ENCODE results near the gene RALGPS1. TPM values are rescaled to one million over a fixed set of nuclear protein-coding genes. Genes with fewer than 3 reads are reported as not detected.

RALGPS1 gene
- total RNA-seq, 1 experiment from 2014 or later, result 2.2 TPM

GRCh38 chr9:127021664-127022363 is 107.2 kb downstream of the RALGPS1 start:
- peak; percentile 85 for DNase-seq (ENCODE audit: low spot score)

- DNase-seq (ENCODE audit: low spot score), result no peak
These were observed 108.5 kb downstream of the RALGPS1 start for GRCh38 chr9:127022913-127023660.

GRCh38 chr9:127025042-127025441 is 110.5 kb downstream of the RALGPS1 start:
- DNase-seq (ENCODE audit: low spot score), result no peak

GRCh38 chr9:127027694-127028093 is 113.1 kb downstream of the RALGPS1 start:
- no peak for DNase-seq (ENCODE audit: low spot score)

GRCh38 chr9:127029548-127029947 is 115.0 kb downstream of the RALGPS1 start:
- no peak for DNase-seq (ENCODE audit: low spot score)

- no peak for DNase-seq (ENCODE audit: low spot score)
These were observed 116.5 kb downstream of the RALGPS1 start for GRCh38 chr9:127030814-127031740.

- no peak for DNase-seq (ENCODE audit: low spot score)
These were observed 117.7 kb downstream of the RALGPS1 start for GRCh38 chr9:127032256-127032655.

GRCh38 chr9:127033061-127033460 is 118.5 kb downstream of the RALGPS1 start:
- no peak for DNase-seq (ENCODE audit: low spot score)

GRCh38 chr9:127033789-127034188 is 119.2 kb downstream of the RALGPS1 start:
- DNase-seq (ENCODE audit: low spot score), result peak; percentile 20

- DNase-seq (ENCODE audit: low spot score), result no peak
These were observed 120.1 kb downstream of the RALGPS1 start for GRCh38 chr9:127034691-127035090.

GRCh38 chr9:127035423-127035822 is 120.8 kb downstream of the RALGPS1 start:
- DNase-seq (ENCODE audit: low spot score), result no peak

- DNase-seq (ENCODE audit: low spot score), result no peak
These were observed 121.4 kb downstream of the RALGPS1 start for GRCh38 chr9:127035948-127036347.

GRCh38 chr9:127036437-127036836 is 121.9 kb downstream of the RALGPS1 start:
- no peak for DNase-seq (ENCODE audit: low spot score)

- DNase-seq (ENCODE audit: low spot score), result no peak
These were observed 123.9 kb downstream of the RALGPS1 start for GRCh38 chr9:127038531-127038930.

GRCh38 chr9:127039492-127039891 is 124.9 kb downstream of the RALGPS1 start:
- DNase-seq (ENCODE audit: low spot score), result no peak

GRCh38 chr9:127045148-127045547 is 130.6 kb downstream of the RALGPS1 start:
- no peak for DNase-seq (ENCODE audit: low spot score)

GRCh38 chr9:127047971-127048370 is 133.4 kb downstream of the RALGPS1 start:
- DNase-seq (ENCODE audit: low spot score), result no peak

GRCh38 chr9:127049044-127049443 is 134.5 kb downstream of the RALGPS1 start:
- DNase-seq (ENCODE audit: low spot score), result peak; percentile 98

GRCh38 chr9:127049581-127049980 is 135.0 kb downstream of the RALGPS1 start:
- DNase-seq (ENCODE audit: low spot score), result no peak

- DNase-seq (ENCODE audit: low spot score), result no peak
These were observed 135.6 kb downstream of the RALGPS1 start for GRCh38 chr9:127050152-127050551.

- no peak for DNase-seq (ENCODE audit: low spot score)
These were observed 136.0 kb downstream of the RALGPS1 start for GRCh38 chr9:127050591-127051001.
